Left lung (tissue), 10 donors: ENCODE measurements around the gene KCNQ1OT1. TPM values are rescaled to one million over a fixed set of nuclear protein-coding genes. Genes with fewer than 3 reads are reported as not detected.
A peak's percentile ranks its signal among the peaks of the same experiment; 100 is the strongest.

Experiments
- ATAC-seq: fragments of 200-7000 bp; cut with Tn5 transposase; one replicate; pipeline ENCODE4 v1.9.1; 2020; ENCODE audit warnings: moderate library complexity
- DNase-seq, 4 donors: peaks; one replicate each; pipeline ENCODE4 v3.0.0-alpha.2; 2013 to 2020
- H3K27ac ChIP-seq, 2 donors: fragments of 200-600 bp; sonication (generic) in 1 of 2; one replicate each; pipeline versions ENCODE4 v1.5.0 to v1.8.0; 2020 to 2021
- H3K27me3 ChIP-seq, 2 donors: fragments of 200-600 bp; sonication (generic) in 1 of 2; one replicate each; pipeline versions ENCODE4 v1.5.0 to v1.8.0; 2020 to 2021
- H3K36me3 ChIP-seq, 2 donors: fragments of 200-600 bp; sonication (generic) in 1 of 2; one replicate each; pipeline versions ENCODE4 v1.5.0 to v1.8.0; 2020 to 2021
- H3K4me1 ChIP-seq, 2 donors: fragments of 200-600 bp; one replicate each; pipeline ENCODE4 v1.8.0; 2021
- H3K4me3 ChIP-seq, 2 donors: fragments of 200-600 bp; sonication (generic) in 1 of 2; one replicate each; pipeline versions ENCODE4 v1.5.0 to v1.8.0; 2020 to 2021; ENCODE audit warnings: mild to moderate bottlenecking in 1 of 2
- H3K9me3 ChIP-seq, 2 donors: fragments of 200-600 bp; sonication (generic) in 1 of 2; one replicate each; pipeline versions ENCODE4 v1.5.0 to v1.8.0; 2020 to 2021
- intact Hi-C, 2 donors: fragments of 100-400 bp; cut with DNase I; formaldehyde crosslinking; loops; one replicate each; pipeline versions ENCODE4 v1.11.2 to v1.14.2; 2022
- polyA plus RNA-seq, 6 donors: library from polyadenylated mRNA; unstranded; fragments of 120-200 nt; gene quantifications; one replicate each; pipeline ENCODE4 v1.2.1, GENCODE V29; 2013; ENCODE audit not compliant: insufficient read length in 6 of 6
- total RNA-seq, 2 donors: library from RNA; stranded (reverse); fragmentation: NEBNext Ultra II Directional; extraction: Animal tissue kit (Norgen Biotek cat#: 25700); gene quantifications; one replicate each; pipeline ENCODE4 v1.2.1, GENCODE V29; 2021
- TF ChIP-seq, protein P1 (sequence below), 2 donors: fragments of 200-600 bp; sonication (generic) in 1 of 2; IDR thresholded peaks; one replicate each; pipeline versions ENCODE4 v1.5.0 to v1.8.0; 2021; ENCODE audit warnings: antibody characterized with exemption in 2 of 2
- donor health status: DM: no; HTN: yes; CAD: no.
- donor health status: DM: no; HTN: no; CAD: no.

Gene KCNQ1OT1
- total and polyA plus RNA-seq, 8 donors, result 1.9 to 2.9 (median 2.7) TPM

DNA sequence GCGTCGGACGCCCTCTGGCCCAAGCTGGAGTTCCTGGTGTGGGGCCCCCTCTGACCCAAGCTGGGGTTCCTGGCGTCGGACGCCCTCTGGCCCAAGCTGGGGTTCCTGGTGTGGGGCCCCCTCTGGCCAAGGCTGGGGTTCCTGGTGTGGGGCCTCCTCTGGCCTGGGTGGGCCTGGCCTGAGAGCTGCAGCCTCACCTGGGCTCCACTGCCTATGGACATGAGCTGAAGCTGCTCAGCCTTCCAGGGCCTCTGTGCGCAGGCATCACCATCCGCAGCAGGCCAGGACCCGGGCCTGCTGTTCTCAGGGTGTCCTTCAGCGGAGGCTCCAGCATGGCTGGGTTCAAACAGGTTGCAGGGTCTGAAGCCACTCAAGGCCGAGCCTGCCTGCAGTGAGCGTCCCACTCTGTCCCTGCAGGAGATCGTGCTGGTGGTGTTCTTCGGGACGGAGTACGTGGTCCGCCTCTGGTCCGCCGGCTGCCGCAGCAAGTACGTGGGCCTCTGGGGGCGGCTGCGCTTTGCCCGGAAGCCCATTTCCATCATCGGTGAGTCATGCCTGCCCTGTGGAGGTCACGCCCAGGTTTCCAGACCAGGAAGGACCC is 129.5 kb downstream of the KCNQ1OT1 start:
- no peaks in the 10 kb centered on the region for H3K9me3 ChIP-seq
- ATAC-seq (no peak), DNase-seq (peak in 1 of 4 donors; percentile 52)
- H3K36me3 ChIP-seq, result peaks cover 0 to 21% of the 10 kb centered on the region in 2 donors
- no peaks in the 10 kb centered on the region for H3K27me3 ChIP-seq
- TF ChIP-seq, protein P1, sequence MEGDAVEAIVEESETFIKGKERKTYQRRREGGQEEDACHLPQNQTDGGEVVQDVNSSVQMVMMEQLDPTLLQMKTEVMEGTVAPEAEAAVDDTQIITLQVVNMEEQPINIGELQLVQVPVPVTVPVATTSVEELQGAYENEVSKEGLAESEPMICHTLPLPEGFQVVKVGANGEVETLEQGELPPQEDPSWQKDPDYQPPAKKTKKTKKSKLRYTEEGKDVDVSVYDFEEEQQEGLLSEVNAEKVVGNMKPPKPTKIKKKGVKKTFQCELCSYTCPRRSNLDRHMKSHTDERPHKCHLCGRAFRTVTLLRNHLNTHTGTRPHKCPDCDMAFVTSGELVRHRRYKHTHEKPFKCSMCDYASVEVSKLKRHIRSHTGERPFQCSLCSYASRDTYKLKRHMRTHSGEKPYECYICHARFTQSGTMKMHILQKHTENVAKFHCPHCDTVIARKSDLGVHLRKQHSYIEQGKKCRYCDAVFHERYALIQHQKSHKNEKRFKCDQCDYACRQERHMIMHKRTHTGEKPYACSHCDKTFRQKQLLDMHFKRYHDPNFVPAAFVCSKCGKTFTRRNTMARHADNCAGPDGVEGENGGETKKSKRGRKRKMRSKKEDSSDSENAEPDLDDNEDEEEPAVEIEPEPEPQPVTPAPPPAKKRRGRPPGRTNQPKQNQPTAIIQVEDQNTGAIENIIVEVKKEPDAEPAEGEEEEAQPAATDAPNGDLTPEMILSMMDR (IDR thresholded peaks at IDR 0.05), result no peak
- no peak overlapping the region for H3K27ac ChIP-seq
- no peak overlapping the region for H3K4me3 ChIP-seq
- no peaks in the 10 kb centered on the region for H3K4me1 ChIP-seq
- intact Hi-C loops, result no loop called here

DNA sequence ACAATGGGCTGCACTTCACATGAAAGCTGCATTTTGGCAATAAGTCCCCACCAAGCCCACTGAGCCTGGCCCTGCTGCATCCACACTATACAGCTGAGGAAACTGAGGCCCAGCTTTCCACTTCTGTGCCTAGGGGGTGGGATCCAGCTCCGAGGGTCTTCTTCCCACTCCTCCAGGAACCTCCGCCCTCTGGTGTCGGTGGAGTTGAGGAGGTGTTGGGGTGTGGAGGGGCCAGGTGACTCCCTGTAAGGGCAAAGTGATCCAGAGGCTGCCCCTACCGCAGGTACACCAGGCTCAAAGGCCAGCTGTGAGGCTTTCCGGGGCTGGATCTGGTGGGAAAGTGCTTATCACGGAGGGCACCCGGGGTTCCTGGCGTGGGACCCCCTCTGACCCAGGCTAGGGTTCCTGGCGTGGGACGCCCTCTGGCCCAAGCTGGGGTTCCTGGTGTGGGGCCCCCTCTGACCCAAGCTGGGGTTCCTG is 130.0 kb downstream of the KCNQ1OT1 start:
- DNase-seq, result no peak
- no peaks in the 10 kb centered on the region for H3K27me3 ChIP-seq
- TF ChIP-seq, protein P1 (IDR thresholded peaks at IDR 0.05), result no peak
- intact Hi-C loops, result no loop called here
- no peaks in the 10 kb centered on the region for H3K4me1 ChIP-seq
- peaks cover 0 to 21% of the 10 kb centered on the region in 2 donors for H3K36me3 ChIP-seq
- no peak overlapping the region for H3K27ac ChIP-seq
- no peaks in the 10 kb centered on the region for H3K9me3 ChIP-seq
- no peak overlapping the region for H3K4me3 ChIP-seq
- no peak for ATAC-seq

GRCh38 chr11:2569321-2569721 is 130.5 kb downstream of the KCNQ1OT1 start:
- Histone ChIP-seq H3K9me3 (no peaks in the 10 kb centered on the region), H3K27me3 (no peaks in the 10 kb centered on the region), H3K4me1 (no peaks in the 10 kb centered on the region), H3K4me3 (no peak overlapping the region), H3K36me3 (peaks cover 0 to 21% of the 10 kb centered on the region in 2 donors), H3K27ac (no peak overlapping the region)
- TF ChIP-seq, protein P1 (IDR thresholded peaks at IDR 0.05), result no peak
- ATAC-seq (no peak), DNase-seq (peak in 1 of 4 donors; percentile 68)
- intact Hi-C loops, result no loop called here

DNA sequence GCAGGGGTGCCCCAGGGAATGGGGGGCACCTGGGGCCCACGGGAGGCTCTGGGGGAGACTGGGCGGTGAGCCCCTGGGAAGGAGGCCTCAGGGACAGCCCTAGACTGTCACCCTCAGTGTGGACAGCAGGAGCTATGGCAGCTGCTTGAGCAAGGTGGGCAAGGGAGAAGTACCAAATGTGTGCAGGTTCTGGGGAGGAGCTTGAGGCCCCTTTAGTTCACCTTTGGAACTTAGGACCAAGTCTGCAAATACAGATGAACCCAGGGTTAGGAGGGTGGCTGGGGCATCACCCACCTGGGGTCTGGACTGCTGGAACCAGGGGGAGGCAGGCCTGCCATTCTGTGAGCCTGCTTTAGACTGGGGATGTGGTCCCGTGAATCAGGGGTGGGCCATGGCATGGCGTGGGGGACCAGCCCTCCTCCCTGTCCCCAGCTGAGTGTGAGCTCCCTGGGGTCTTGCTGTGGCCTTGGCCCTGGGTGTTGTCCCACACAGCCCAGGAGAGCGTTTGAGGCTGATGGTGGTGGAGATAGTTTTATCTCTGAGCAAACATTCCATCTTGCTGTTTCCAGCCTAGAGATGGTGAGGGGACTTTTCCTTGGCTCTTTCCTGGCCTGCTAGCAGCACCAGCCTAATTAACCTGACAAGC is 132.6 kb downstream of the KCNQ1OT1 start:
- intact Hi-C loops, result no loop called here
- TF ChIP-seq, protein P1 (IDR thresholded peaks at IDR 0.05), result no peak
- DNase-seq (peak in 1 of 4 donors; percentile 48), ATAC-seq (no peak)
- Histone ChIP-seq H3K9me3 (no peaks in the 10 kb centered on the region), H3K4me1 (no peaks in the 10 kb centered on the region), H3K27ac (no peak overlapping the region), H3K4me3 (no peak overlapping the region), H3K36me3 (peaks cover 0 to 9% of the 10 kb centered on the region in 2 donors), H3K27me3 (no peaks in the 10 kb centered on the region)

- no peaks in the 10 kb centered on the region for H3K27me3 ChIP-seq
- peaks cover 0 to 7% of the 10 kb centered on the region in 2 donors for H3K36me3 ChIP-seq
- no peak overlapping the region for H3K27ac ChIP-seq
- H3K4me3 ChIP-seq, result no peak overlapping the region
- ATAC-seq, result no peak
- DNase-seq, result peak in 2 of 4 donors; percentile 19 to 37
- no peaks in the 10 kb centered on the region for H3K9me3 ChIP-seq
- TF ChIP-seq, protein P1 (IDR thresholded peaks at IDR 0.05), result no peak
- intact Hi-C loops, result no loop called here
- H3K4me1 ChIP-seq, result no peaks in the 10 kb centered on the region
Observed at GRCh38 chr11:2566223-2567025, 133.4 kb downstream of the KCNQ1OT1 start.
